WTC11 (cell line): Measurements from ENCODE around the gene TIFAB. TPM values are rescaled to one million over a fixed set of nuclear protein-coding genes. Genes with fewer than 3 reads are reported as not detected.

Source experiments
- ATAC-seq: fragments of 200-7000 bp; cut with Tn5 transposase; 2 replicates; pipeline ENCODE4 v1.10.0; 2021; ENCODE audit warnings: mild to moderate bottlenecking, moderate library complexity
- CTCF ChIA-PET: fragments of 300-600 bp; sonication (Branson Sonifier 250); formaldehyde crosslinking; loops from one replicate; lab custom pipeline; 2021; ENCODE audit warnings: antibody characterized with exemption; lab: Charles Lee
- POLR2A ChIA-PET: fragments of 350-600 bp; sonication (Branson Sonifier 250); formaldehyde crosslinking; loops from one replicate; lab custom pipeline; 2021; ENCODE audit warnings: antibody characterized with exemption; lab: Charles Lee
- DNase-seq: peaks from one replicate; pipeline ENCODE4 v3.0.0; 2021; ENCODE audit warnings: low spot score
- H3K27ac Mint-ChIP-seq: 2 replicates; pipeline ENCODE4 v1.8.0; 2021; ENCODE audit warnings: mixed read lengths
- H3K27me3 Mint-ChIP-seq: 2 replicates; pipeline ENCODE4 v1.8.0; 2021; ENCODE audit warnings: low read depth, mild to moderate bottlenecking, moderate library complexity, mixed read lengths
- H3K36me3 Mint-ChIP-seq: 2 replicates; pipeline ENCODE4 v1.8.0; 2021; ENCODE audit warnings: mixed read lengths
- H3K4me1 Mint-ChIP-seq: 2 replicates; pipeline ENCODE4 v1.8.0; 2022; ENCODE audit warnings: mixed read lengths
- H3K4me3 Mint-ChIP-seq: 2 replicates; pipeline ENCODE4 v1.8.0; 2021; ENCODE audit warnings: mild to moderate bottlenecking, moderate library complexity, mixed read lengths
- H3K9me3 Mint-ChIP-seq: 2 replicates; pipeline ENCODE4 v1.8.0; 2021; ENCODE audit warnings: mixed read lengths
- ATF1 ChIP-seq: sonication (generic); formaldehyde crosslinking; IDR thresholded peaks from 2 replicates; pipeline ENCODE4 v1.8.1; 2023; ENCODE audit warnings: mild to moderate bottlenecking, moderate library complexity, missing genetic modification reagents
- EMX1 ChIP-seq: fragments of 250-450 bp; sonication (Bioruptor Pico); IDR thresholded peaks from 2 replicates; pipeline ENCODE4 v1.8.0; 2021; ENCODE audit warnings: mild to moderate bottlenecking
- JAZF1 ChIP-seq: fragments of 250-450 bp; sonication (Bioruptor Pico); IDR thresholded peaks from 2 replicates; pipeline ENCODE4 v1.9.0; 2021; ENCODE audit warnings: moderate library complexity, mild to moderate bottlenecking, inconsistent platforms
- KAT7 ChIP-seq: sonication (generic); formaldehyde crosslinking; IDR thresholded peaks from 2 replicates; pipeline ENCODE4 v1.8.1; 2023; ENCODE audit warnings: missing genetic modification reagents, mild to moderate bottlenecking, borderline replicate concordance
- PRRX2 ChIP-seq: fragments of 250-450 bp; sonication (Bioruptor Pico); IDR thresholded peaks from 2 replicates; pipeline ENCODE4 v1.8.0; 2021; ENCODE audit warnings: mild to moderate bottlenecking
- SMAD4 ChIP-seq: sonication (generic); formaldehyde crosslinking; IDR thresholded peaks from 2 replicates; pipeline ENCODE4 v1.8.0; 2022; ENCODE audit warnings: mild to moderate bottlenecking, missing genetic modification reagents
- SOX15 ChIP-seq: fragments of 250-450 bp; sonication (Bioruptor Pico); IDR thresholded peaks from 2 replicates; pipeline ENCODE4 v1.9.0; 2021; ENCODE audit warnings: mild to moderate bottlenecking
- ZBTB21 ChIP-seq: sonication (generic); formaldehyde crosslinking; IDR thresholded peaks from 2 replicates; pipeline ENCODE4 v1.8.1; 2023; ENCODE audit warnings: mild to moderate bottlenecking, missing genetic modification reagents, borderline replicate concordance
- total RNA-seq: library from RNA; stranded (reverse); gene quantifications from 3 replicates; pipeline ENCODE4 v1.2.3, GENCODE V29; 2021
- TF ChIP-seq, protein P1 (sequence below): sonication (generic); formaldehyde crosslinking; conservative IDR thresholded peaks from 2 replicates; pipeline ENCODE4 v1.8.1; 2023; ENCODE audit warnings: mild to moderate bottlenecking, low read depth, missing genetic modification reagents, moderate library complexity
- TF ChIP-seq, protein P2 (sequence below): fragments of 250-450 bp; sonication (Bioruptor Pico); IDR thresholded peaks from 2 replicates; pipeline ENCODE4 v1.9.0; 2021; ENCODE audit warnings: moderate library complexity, mild to moderate bottlenecking, inconsistent platforms, borderline replicate concordance
- TF ChIP-seq, protein P3 (sequence below): fragments of 250-450 bp; sonication (Bioruptor Pico); IDR thresholded peaks from 2 replicates; pipeline ENCODE4 v1.9.0; 2021; ENCODE audit warnings: mild to moderate bottlenecking
- TF ChIP-seq, protein P4 (sequence below): fragments of 250-450 bp; sonication (Bioruptor Pico); IDR thresholded peaks from 2 replicates; pipeline ENCODE4 v1.8.0; 2021; ENCODE audit warnings: mild to moderate bottlenecking
- TF ChIP-seq, protein P5 (sequence below): sonication (generic); formaldehyde crosslinking; IDR thresholded peaks from 2 replicates; pipeline ENCODE4 v1.8.1; 2023; ENCODE audit warnings: mild to moderate bottlenecking, missing genetic modification reagents, moderate library complexity
- TF ChIP-seq, protein P6 (sequence below): sonication (generic); formaldehyde crosslinking; IDR thresholded peaks from 2 replicates; pipeline ENCODE4 v1.8.1; 2022; ENCODE audit warnings: low read depth, mild to moderate bottlenecking, moderate library complexity, missing genetic modification reagents, borderline replicate concordance
- TF ChIP-seq, protein P7 (sequence below): fragments of 200-600 bp; IDR thresholded peaks from 2 replicates; pipeline ENCODE4 v1.8.0; 2022; ENCODE audit warnings: antibody characterized with exemption
- TF ChIP-seq, protein P8 (sequence below): sonication (generic); formaldehyde crosslinking; IDR thresholded peaks from 2 replicates; pipeline ENCODE4 v1.8.1; 2022; ENCODE audit warnings: missing genetic modification reagents, borderline replicate concordance

Gene TIFAB
- total RNA-seq, 1 experiment from 2014 or later = not detected

DNA sequence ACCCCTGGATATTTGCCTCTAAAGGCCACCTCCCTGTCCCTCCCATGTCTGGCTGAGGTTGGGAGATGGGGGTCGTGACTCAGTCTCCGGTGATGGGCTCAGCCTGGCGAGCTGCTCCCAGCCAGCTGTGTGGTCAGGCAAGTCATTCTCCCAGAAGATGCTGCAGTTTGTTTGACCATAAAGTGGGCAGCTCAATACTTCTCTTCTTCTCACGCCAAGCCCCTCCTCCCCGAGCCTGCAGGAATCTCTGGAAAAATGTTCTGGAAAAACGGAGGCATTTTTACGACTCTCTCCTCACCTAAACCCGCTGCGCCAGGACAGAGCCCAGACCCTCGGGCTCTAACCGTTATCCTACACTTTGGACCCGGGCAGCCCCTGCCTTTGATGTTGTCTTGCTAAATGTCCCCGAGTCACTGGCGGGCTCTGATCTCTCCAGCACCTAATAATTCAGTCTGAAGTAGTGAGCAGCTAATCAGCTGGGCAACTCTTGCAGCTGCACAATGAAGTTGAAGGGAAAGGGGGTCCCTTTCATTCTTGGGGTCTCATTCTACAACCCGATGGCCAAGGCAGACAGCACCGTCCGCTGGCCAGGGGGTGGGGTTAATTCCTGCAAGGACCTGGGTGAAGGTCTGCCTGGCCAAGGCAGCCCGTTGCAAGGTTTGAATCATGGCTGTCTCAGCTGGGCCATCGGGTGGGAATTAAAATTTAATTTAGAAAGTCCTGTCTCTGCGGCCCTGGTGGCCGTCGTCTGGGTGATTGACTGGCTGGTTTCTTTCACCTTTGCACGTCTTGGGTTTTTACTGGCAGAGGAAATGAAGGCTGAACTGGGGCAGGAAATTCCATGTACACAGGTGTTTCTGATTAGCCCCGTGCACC is 17.3 kb downstream of the TIFAB start (continued):
- TF ChIP-seq, protein P1, sequence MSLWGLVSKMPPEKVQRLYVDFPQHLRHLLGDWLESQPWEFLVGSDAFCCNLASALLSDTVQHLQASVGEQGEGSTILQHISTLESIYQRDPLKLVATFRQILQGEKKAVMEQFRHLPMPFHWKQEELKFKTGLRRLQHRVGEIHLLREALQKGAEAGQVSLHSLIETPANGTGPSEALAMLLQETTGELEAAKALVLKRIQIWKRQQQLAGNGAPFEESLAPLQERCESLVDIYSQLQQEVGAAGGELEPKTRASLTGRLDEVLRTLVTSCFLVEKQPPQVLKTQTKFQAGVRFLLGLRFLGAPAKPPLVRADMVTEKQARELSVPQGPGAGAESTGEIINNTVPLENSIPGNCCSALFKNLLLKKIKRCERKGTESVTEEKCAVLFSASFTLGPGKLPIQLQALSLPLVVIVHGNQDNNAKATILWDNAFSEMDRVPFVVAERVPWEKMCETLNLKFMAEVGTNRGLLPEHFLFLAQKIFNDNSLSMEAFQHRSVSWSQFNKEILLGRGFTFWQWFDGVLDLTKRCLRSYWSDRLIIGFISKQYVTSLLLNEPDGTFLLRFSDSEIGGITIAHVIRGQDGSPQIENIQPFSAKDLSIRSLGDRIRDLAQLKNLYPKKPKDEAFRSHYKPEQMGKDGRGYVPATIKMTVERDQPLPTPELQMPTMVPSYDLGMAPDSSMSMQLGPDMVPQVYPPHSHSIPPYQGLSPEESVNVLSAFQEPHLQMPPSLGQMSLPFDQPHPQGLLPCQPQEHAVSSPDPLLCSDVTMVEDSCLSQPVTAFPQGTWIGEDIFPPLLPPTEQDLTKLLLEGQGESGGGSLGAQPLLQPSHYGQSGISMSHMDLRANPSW (CRISPR knock-in tag) = no peak

DNA sequence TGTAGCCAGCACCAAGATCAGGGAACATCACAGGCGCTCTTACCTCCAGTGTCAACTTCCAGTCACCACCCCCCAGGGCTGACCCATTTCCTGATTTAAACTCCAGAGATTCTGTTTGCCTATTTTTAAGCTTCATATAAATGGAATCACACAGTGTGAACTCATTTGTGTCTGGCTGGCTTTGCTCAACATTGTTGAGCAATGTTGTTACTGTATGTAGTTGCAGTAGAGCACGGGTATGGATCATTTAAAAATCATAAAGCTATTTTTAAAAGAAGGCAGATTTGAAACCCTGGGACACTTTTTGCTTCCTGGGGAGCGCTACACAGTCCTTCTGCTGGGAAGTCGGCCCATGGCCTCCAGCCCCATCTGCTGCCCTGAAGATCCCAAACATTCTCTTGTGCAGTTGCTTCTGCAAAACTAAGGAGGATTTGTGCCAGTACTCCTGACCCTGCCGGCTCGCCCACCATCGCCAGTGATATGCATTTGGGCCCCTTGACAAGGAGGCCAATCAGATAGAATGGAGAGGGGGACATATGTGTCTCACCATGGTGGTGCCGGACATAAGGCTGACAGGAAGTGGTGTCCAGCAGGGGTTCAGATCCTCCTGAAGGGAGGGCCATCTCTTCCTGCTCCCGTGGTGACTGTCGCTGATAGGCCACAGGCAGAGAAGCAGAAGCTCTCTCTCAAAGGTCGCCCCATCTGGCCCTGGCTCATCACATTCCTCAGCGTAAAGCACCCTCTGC is 18.3 kb downstream of the TIFAB start:
- Mint-ChIP-seq H3K9me3 (peaks cover 6% of the 10 kb centered on the region), H3K36me3 (peaks cover 2% of the 10 kb centered on the region; the same call in 1 of the 2 replicates), H3K27ac (no peak overlapping the region), H3K4me3 (no peak overlapping the region), H3K27me3 (no peaks in the 10 kb centered on the region; the same call in 1 of the 2 replicates), H3K4me1 (peaks cover 9% of the 10 kb centered on the region)
- POLR2A ChIA-PET = no interaction called here
- CTCF ChIA-PET = interaction anchor here (1.1 to 1.5 kb wide), 3 partner anchors 8 to 33 kb away, joined by 4 to 7 read pairs (median 5); no protein-coding TSS in a partner anchor
- DNase-seq = no peak
- peak; percentile 59; the same call in 1 of the 2 replicates for ATAC-seq
- TF ChIP-seq, protein P2, sequence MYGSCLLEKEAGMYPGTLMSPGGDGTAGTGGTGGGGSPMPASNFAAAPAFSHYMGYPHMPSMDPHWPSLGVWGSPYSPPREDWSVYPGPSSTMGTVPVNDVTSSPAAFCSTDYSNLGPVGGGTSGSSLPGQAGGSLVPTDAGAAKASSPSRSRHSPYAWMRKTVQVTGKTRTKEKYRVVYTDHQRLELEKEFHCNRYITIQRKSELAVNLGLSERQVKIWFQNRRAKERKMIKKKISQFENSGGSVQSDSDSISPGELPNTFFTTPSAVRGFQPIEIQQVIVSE = no peak
- TF ChIP-seq EMX1 (CRISPR knock-in tag) = no peak
- no peak for TF ChIP-seq ATF1 (CRISPR knock-in tag)
- TF ChIP-seq, protein P3, sequence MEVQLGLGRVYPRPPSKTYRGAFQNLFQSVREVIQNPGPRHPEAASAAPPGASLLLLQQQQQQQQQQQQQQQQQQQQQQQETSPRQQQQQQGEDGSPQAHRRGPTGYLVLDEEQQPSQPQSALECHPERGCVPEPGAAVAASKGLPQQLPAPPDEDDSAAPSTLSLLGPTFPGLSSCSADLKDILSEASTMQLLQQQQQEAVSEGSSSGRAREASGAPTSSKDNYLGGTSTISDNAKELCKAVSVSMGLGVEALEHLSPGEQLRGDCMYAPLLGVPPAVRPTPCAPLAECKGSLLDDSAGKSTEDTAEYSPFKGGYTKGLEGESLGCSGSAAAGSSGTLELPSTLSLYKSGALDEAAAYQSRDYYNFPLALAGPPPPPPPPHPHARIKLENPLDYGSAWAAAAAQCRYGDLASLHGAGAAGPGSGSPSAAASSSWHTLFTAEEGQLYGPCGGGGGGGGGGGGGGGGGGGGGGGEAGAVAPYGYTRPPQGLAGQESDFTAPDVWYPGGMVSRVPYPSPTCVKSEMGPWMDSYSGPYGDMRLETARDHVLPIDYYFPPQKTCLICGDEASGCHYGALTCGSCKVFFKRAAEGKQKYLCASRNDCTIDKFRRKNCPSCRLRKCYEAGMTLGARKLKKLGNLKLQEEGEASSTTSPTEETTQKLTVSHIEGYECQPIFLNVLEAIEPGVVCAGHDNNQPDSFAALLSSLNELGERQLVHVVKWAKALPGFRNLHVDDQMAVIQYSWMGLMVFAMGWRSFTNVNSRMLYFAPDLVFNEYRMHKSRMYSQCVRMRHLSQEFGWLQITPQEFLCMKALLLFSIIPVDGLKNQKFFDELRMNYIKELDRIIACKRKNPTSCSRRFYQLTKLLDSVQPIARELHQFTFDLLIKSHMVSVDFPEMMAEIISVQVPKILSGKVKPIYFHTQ = no peak
- TF ChIP-seq SOX15 (CRISPR knock-in tag) = no peak
- no peak for TF ChIP-seq JAZF1 (CRISPR knock-in tag)
- TF ChIP-seq ZBTB21 (CRISPR knock-in tag) = no peak
- TF ChIP-seq SMAD4 = no peak
- TF ChIP-seq, protein P4, sequence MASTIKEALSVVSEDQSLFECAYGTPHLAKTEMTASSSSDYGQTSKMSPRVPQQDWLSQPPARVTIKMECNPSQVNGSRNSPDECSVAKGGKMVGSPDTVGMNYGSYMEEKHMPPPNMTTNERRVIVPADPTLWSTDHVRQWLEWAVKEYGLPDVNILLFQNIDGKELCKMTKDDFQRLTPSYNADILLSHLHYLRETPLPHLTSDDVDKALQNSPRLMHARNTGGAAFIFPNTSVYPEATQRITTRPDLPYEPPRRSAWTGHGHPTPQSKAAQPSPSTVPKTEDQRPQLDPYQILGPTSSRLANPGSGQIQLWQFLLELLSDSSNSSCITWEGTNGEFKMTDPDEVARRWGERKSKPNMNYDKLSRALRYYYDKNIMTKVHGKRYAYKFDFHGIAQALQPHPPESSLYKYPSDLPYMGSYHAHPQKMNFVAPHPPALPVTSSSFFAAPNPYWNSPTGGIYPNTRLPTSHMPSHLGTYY (CRISPR knock-in tag) = no peak
- TF ChIP-seq, protein P5, sequence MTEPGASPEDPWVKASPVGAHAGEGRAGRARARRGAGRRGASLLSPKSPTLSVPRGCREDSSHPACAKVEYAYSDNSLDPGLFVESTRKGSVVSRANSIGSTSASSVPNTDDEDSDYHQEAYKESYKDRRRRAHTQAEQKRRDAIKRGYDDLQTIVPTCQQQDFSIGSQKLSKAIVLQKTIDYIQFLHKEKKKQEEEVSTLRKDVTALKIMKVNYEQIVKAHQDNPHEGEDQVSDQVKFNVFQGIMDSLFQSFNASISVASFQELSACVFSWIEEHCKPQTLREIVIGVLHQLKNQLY (CRISPR knock-in tag) = no peak
- TF ChIP-seq, protein P6, sequence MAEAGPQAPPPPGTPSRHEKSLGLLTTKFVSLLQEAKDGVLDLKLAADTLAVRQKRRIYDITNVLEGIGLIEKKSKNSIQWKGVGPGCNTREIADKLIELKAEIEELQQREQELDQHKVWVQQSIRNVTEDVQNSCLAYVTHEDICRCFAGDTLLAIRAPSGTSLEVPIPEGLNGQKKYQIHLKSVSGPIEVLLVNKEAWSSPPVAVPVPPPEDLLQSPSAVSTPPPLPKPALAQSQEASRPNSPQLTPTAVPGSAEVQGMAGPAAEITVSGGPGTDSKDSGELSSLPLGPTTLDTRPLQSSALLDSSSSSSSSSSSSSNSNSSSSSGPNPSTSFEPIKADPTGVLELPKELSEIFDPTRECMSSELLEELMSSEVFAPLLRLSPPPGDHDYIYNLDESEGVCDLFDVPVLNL (CRISPR knock-in tag) = no peak
- TF ChIP-seq, protein P7, sequence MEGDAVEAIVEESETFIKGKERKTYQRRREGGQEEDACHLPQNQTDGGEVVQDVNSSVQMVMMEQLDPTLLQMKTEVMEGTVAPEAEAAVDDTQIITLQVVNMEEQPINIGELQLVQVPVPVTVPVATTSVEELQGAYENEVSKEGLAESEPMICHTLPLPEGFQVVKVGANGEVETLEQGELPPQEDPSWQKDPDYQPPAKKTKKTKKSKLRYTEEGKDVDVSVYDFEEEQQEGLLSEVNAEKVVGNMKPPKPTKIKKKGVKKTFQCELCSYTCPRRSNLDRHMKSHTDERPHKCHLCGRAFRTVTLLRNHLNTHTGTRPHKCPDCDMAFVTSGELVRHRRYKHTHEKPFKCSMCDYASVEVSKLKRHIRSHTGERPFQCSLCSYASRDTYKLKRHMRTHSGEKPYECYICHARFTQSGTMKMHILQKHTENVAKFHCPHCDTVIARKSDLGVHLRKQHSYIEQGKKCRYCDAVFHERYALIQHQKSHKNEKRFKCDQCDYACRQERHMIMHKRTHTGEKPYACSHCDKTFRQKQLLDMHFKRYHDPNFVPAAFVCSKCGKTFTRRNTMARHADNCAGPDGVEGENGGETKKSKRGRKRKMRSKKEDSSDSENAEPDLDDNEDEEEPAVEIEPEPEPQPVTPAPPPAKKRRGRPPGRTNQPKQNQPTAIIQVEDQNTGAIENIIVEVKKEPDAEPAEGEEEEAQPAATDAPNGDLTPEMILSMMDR = no peak
- TF ChIP-seq, protein P1 (CRISPR knock-in tag) = no peak
- no peak for TF ChIP-seq KAT7
- TF ChIP-seq PRRX2 = no peak
- TF ChIP-seq, protein P8, sequence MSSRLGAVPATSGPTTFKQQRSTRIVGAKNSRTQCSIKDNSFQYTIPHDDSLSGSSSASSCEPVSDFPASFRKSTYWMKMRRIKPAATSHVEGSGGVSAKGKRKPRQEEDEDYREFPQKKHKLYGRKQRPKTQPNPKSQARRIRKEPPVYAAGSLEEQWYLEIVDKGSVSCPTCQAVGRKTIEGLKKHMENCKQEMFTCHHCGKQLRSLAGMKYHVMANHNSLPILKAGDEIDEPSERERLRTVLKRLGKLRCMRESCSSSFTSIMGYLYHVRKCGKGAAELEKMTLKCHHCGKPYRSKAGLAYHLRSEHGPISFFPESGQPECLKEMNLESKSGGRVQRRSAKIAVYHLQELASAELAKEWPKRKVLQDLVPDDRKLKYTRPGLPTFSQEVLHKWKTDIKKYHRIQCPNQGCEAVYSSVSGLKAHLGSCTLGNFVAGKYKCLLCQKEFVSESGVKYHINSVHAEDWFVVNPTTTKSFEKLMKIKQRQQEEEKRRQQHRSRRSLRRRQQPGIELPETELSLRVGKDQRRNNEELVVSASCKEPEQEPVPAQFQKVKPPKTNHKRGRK (CRISPR knock-in tag) = no peak
